Stimulated activated CD4-positive, alpha-beta T cell treated with anti-CD3 and anti-CD28 coated beads, Interleukin-12 subunit alpha, Interleukin-12 subunit beta, amount 100 ng/mL, for 24 hours (primary cell): ENCODE data around the gene TNK1.
A peak's percentile ranks its signal among the peaks of the same experiment; 100 is the strongest.
"Not testable (repeated sequence)": the region's sequence is repeated elsewhere in the genome, so short reads cannot be mapped to it uniquely, and the experiment has no call there.

Experiments used
- DNase-seq, 2 experiments: peaks; one replicate each; pipeline ENCODE4 v3.0.0-alpha.2; 2020; ENCODE audit warnings: low read depth in 2 of 2

Gene TNK1

DNA sequence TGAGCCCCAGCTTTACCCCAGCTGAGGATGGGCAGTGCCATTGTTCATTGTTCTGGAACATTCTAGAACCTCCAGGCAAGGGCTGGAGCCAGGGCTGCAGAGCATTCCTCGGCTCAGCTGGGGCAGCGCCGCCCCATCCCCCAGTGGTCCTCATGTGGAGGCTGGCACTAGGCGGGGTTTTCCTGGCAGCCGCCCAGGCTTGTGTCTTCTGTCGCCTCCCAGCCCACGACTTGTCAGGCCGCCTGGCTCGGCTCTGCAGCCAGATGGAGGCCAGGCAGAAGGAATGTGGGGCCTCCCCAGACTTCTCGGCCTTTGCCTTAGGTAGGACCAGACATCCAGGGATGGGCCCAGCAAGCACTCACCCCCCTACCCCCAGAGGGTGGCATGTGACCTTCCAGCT lies 25.8 kb upstream of the TNK1 start, which contains the start of gene TMEM95:
Gene TMEM95, plus strand, starts transcription at position 104 of the 400 bp plus-strand sequence. Its CDS starts 49 bp downstream, at position 153.
- DNase-seq, result no peak

DNA sequence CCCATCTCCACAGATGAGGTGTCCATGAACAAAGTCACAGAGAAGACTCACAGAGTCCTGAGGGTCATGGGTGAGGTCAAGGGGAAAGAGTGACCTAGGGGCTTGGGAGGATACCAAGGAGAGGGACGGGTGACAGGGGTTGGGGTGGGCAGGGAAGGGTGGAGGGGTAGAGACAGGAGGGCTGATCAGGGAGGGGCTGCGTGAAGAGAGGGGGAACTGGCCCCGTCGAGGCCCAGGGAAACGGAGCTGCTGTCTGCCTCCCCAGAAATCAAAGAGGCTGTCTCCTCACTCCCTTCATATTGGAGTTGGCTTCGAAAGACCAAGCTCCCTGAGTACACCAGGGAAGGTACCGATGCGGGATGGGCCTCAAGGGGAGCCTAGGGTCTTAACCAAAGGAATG lies 25.3 kb upstream of the TNK1 start:
- DNase-seq, result no peak

DNA sequence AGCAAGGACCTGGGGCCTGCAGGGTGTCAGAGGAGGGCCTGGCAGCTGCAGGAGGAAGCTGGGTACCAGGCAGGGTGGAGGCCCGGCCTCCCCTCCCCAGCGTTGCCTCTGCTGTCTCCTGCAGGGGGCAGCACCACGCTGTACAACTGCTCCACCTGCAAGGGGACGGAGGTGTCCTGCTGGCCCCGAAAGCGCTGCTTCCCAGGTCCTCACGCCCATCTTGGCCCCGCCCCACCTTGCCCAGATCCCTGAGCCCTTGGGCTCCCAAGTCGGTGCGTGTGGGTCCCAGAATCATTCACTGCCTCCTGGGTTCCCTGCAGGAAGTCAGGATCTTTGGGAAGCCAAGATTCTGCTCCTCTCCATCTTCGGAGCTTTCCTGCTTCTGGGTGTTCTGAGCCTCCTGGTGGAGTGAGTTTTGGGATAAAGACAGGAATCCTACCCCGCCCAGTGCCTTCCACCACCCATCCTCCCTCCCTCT lies 24.8 kb upstream of the TNK1 start:
- DNase-seq, result peak; percentile 74 to 85

DNA sequence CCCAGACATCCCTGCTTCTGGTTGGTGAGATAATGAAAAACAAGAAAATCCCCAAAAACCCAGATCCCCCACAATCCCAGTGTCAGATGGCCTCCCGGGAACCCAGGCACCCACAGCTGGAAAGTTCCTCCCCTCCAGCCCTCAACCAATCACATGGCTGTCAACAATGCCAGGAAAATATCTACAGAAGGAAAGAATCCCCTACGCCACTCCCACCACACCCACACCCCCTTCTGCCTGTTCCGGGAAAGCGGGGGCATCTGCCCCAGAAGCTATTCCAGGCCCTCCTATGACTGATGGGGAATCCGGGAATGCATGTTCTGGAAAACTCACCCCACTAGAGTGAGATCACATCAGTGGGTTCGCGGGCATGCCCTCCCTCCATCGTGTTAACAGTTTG lies 24.1 kb upstream of the TNK1 start:
- no peak for DNase-seq

DNA sequence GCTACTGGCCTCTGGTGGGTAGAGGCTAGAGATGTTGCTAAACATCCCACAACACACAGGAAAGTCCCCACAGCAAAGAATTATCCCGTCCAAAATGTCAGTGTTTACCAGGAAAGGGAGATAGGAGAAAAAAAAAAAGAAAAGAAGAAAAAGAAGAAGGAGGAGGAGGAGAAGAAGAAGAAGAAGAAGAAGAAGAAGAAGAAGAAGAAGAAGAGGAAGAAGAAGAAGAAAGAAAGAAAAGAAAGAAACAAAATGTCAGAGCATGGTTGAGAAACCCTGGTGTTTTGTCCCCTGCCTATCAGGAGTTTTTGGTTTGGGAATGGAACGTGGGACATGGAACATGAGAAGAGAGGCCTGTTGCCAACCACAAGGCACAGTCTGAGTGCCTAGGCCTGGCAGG lies 23.5 kb upstream of the TNK1 start:
- no peak for DNase-seq

DNA sequence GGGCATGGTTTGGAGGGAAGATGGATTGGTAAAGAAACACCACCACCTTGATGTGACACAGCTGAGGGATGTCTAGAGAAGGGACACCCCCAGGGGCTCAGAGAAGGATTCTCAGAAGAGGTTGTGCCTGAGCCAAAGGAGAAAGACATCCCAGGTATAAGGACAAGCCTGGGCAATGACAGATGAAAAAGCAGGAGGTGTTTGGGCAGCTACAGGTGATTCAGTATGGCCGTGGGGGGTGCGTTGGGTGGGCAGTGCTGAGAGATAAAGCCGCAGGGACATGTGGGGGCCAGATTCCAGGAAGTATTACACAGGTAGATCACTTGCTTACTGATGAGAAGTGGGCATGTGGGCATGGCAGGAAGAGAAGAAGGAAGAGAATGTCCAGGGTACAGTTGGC lies 19.0 kb upstream of the TNK1 start:
- DNase-seq, result no peak

DNA sequence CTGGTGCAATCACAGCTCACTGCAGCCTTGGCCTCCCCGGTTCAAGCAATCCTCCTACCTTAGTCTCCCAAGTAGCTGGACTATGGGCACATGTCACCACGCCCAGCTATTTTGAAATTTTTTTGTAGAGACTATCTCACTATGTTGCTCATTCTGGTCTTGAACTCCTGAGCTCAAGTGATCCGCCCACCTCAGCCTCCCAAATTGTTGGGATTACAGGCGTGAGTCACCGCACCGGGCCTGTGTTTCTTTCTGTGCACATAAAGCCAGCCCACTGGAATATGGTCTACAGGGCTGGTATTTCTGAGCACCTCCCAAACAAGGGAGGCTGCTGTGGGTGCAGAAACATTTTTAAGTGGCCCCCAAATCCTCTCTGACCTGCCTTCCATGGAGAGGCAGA lies 17.6 kb upstream of the TNK1 start:
- no peak for DNase-seq

DNA sequence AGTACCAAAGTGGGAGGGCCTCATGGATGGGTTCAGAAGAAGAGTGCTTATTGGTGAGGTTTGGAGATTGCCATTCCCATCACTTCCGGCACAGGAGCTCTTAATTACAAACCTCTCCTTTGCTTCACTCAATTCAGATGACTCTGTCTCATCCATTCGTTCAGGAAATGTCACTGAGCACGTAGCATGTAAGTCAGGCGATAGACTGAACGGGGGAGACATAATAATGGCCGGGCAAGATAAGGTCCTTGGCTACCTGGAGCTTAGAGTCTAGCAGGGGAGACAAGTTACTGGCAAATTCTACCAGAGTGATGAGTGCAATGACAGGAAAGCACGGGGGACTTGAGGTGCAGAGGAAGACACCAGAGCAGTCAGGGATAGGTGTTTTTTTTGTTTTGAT lies 14.9 kb upstream of the TNK1 start:
- not testable (repeated sequence) for DNase-seq

DNA sequence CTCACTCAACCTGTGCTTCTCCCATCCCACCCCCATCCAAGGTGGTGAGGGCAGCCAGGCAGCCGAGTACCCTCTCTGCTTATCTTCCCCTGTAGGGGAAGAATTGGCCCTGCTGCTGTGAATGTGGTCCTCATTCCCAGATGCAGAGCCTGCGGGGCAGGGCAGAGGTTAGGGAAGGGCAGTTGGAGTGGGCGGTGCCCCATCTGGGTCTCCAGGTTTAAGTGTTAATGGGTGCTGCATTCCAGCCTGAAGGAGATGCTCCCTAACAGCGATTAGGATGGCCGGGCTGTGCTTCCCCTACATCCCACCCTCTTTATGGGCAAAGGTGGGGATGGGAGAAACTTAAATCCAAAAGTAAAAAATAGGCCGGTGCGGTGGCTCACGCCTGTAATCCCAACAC lies 13.8 kb upstream of the TNK1 start:
- no peak for DNase-seq

DNA sequence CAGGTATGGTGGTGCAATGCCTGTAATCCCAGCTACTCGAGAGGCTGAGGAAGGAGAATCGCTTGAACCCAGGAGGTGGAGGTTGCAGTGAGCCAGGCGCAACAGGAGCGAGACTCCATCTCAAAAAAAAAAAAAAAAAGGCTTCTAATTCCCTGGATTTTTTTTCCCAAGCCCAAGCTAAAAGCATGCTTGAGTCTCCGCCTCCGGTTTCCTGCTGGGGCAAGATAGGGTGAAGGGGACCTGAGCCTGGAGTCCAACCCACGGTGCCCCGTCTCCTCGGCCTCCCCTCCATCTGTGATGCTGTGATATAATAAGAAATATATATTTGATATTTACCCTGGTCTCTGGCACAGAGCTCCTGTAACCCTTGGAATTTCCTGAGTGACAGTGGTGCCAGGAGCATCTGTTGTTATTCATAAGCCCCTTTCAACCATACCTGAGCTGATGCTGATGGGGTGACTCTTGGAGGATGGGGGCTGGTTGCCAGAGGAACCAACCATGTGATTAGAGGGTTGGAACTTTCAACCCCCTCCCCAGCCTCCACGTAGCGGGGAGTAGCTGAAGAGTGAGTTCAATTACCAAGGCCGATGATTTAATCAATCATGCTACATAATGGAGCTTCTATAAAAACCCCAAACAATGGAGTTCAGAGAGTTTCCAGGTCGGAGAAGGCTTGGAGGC lies 12.8 kb upstream of the TNK1 start:
- no peak for DNase-seq

DNA sequence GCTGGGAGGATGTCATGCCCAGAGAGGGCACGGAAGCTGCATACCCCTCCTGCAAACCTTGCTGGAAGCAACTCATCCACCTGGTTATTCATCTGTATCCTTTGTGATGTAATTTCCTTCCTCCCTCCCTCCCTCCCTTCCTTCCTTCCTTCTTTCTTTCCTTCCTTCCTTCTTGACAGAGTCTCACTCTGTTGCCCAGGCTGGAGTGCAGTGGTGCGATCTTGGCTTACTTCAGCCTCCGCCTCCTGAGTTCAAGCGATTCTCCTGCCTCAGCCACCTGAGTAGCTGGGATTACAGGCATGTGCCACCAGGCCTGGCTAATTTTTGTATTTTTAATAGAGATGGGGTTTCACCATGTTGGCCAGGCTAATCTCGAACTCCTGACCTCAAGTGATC lies 12.3 kb upstream of the TNK1 start:
- not testable (repeated sequence) for DNase-seq

DNA sequence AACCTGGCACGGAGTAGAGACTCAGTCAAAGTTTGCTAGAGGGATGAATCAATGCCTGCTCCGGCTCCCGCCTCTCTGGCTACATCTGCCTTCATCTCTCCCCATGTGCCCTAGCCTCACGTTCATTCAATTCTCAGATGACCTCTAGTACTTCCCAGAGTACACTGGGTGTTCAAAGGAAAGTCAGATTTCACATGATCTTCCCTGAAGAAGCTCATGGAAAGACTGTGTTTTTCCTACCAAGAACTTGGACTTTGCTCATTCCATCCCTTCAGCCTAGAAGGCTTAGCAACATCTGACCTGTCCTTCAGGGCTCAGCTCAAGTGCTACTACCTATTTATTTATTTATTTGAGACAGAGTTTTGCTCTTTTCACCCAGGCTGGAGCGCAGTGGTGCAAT lies 11.1 kb upstream of the TNK1 start:
- no peak for DNase-seq

DNA sequence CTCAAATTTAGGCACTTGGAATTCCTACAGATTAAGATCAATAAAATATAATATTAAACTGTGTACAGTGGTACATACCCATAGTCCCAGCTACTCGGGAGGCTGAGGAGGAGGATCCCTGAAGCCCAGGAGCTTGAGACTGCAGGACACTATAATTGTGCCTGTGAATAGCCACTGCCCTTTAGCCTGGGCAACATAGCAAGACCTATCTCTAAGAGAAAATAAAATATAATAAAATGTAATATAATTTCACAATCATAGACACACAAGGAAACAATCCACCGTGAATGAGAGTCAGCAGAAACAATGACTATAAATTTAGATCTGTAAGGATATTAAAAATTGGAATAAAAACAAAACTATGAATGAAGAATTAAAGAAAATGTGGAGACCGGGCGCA lies 10.0 kb upstream of the TNK1 start:
- DNase-seq, result no peak

DNA sequence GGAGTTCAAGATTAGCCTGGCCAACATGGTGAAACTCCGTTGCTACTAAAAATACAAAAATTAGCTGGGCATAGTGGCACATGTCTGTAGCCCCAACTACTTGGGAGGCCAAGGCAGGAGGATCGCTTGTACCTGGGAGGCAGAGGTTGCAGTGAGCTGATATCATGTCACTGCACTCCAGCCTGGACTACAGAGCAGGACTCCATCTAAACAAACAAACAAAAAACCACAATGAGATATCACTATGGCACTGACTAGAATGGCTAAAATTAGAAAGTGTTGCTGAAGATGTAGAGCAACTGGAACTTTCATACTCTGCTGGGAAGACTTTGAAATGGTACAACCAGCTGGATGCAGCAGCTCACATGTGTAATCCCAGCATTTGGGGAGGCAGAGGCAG lies 6.5 kb upstream of the TNK1 start:
- DNase-seq, result no peak

DNA sequence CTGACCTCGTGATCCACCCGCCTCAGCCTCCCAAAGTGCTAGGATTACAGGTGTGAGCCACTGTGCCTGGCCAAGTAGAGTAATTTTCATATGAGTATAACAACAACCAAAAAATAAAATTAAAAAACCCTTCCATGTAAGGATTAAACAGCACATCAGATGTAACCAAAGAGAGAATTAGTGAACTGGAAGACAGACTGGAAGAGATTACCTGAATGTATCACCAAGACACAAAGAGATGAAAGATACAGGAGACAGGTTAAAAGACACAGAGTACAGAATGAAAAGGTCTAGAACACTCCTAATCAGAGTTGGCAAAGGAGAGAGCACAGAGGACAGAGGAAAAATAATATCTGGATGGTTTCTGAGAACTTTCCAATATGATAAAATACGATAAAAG lies 1.8 kb upstream of the TNK1 start:
- DNase-seq, result no peak

DNA sequence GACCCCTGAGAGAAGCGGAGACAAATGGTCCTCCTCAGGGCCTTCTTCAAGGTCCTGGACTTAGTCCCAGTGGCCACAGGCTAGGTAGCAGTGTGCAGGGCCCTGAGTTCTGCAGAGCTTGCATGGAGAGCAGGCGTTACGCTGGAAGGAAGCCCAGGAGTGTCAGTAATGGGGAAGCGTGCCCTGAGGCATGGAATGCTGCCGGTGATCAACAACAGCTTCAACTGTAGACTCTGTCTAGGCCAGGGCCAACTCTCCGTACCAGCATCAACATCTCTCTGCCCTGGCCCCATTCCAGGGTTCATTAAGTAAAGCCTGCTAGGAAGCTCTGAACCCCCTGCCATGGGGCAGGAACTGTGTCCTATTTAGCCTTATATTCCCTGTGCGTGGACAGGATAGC lies 568 bp upstream of the TNK1 start:
- no peak for DNase-seq

DNA sequence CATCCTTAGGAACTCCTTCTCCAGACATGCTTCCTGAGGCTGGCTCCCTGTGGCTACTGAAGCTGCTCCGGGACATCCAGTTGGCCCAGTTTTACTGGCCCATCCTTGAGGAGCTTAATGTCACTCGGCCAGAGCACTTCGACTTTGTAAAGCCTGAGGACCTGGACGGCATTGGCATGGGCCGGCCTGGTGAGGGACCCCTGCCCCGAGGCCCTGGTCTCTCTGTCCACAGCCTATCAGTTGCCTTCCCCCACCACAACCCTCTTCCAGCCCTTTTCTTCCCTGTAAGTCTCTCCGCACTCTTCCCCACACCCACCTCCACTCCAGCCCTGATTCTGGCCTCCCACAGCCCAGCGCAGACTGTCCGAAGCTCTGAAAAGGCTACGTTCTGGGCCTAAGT lies 2.0 kb downstream of the TNK1 start:
- no peak for DNase-seq

DNA sequence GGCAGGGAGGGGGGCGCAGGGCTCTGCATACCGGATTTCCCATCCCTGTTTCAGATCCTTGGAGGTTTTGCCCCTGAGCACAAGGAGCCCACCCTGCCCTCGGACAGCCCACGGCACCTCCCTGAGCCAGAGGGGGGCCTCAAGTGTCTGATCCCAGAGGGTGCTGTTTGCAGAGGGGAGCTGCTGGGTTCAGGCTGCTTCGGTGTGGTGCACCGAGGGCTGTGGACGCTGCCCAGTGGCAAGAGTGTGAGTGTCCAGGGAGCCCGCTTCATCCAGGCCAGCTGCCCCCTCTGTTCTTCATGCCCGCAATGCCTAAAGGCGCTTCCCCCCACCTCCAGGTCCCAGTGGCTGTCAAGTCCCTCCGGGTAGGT lies 2.5 kb downstream of the TNK1 start:
- DNase-seq, result no peak

DNA sequence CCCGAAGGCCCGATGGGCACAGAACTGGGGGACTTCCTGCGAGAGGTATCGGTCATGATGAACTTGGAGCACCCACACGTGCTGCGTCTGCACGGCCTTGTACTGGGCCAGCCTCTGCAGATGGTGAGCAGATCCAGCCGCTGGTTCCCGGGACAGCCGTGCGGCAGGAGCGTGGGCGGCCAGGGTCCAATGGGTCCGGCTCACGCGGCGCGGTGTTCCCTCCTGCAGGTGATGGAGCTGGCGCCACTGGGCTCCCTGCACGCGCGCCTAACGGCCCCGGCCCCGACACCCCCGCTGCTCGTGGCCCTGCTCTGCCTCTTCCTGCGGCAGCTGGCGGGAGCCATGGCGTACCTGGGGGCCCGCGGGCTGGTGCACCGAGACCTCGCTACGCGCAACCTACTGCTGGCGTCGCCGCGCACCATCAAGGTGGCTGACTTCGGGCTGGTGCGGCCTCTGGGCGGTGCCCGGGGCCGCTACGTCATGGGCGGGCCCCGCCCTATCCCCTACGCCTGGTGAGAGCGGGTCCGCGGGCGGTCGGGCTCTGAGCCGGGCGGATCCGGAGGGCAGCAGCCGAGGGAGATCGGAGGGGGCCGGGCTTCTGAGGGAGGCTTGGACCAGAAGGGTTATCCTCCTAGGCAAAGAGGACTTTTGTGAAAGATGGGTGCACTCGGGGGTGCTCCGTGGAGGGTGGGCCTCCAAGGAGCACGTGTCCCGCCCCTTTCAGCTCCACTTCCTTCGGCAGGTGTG lies 3.0 kb downstream of the TNK1 start:
- peak; percentile 55 to 74 for DNase-seq

DNA sequence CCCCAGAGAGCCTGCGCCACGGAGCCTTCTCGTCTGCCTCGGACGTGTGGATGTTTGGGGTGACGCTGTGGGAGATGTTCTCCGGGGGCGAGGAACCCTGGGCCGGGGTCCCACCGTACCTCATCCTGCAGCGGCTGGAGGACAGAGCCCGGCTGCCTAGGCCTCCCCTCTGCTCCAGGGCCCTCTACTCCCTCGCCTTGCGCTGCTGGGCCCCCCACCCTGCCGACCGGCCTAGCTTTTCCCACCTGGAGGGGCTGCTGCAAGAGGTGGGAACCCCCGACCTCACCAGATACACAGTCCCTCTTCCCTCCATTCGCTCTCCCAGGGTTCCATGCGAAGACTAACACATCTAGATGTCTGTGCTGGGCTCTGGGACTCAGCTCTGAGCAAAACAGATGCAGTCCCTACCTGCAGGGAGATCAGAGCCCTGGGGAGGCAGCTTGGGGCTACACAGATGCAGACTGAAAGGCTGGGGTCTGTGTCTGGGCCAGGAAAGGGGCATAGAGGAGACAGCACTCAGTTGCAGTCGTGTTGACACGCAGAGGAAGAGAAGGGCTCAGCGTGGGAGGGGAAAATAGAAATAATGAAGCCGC lies 3.7 kb downstream of the TNK1 start:
- no peak for DNase-seq

DNA sequence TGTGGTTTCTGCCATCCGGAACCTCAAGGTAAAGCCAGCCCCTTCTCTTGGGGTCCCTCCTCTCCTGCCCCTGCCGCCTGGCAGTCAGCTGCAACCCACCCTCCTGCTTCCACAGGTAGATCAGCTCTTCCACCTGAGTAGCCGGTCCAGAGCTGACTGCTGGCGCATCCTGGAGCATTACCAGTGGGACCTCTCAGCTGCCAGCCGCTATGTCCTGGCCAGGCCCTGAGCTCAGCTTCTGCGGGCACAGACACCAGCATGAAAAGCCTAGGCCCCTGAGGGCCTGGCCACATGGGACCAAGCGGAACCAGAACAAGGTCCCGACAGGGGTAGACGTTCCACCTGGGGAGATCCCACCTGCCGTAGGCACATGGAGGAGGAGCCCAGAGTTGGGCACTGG lies 8.0 kb downstream of the TNK1 start:
- no peak for DNase-seq

DNA sequence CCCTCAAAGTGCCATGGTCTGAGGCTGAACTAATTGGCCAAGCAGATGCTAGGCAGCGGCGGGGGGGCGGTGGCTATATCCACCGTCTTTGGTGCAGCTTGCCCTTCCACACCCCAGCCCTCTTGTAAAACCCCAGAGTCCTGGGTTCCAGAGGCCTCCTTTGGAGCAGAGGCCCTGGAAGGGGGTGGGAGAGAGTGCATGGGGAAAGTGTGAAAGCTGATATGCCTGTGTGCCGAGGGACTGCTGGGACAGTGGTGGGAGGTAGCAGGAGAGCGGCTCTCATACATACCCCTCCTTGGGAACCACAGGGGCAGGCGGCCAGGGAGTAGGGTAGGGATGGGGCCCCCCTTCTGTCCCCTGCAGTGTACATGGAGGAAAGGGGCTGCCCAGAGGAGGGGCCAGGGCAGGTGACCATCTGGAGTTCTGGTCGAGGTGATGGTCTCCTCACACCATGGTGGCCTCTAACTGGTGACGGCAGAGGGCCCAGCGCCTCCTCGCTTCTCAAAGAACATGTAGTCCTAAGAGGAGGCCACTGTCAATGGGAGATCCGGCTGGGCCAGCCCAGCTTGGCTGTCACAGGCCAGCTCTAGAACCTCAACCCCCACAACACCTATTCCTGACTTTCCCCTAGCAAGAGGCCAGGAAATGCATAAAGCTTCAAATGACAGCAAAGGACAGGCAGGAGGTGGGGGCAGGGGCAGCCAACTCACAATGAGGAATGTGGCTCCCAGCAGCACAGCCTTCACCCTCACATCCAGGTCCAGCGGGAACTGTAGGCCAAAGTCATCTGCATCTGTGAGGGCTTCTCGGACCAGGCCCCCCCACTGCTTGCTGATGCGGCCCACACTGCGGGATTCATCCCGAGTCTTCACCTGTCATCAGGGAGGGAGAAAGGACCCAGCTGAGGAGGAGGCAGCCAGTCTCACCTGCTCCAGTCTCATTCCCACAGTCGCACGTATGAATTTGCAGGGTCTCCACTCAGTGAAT lies 9.3 kb downstream of the TNK1 start:
- no peak for DNase-seq
